ENCODE data around the gene MLLT10.

Gene MLLT10

GRCh38 chr10:21771219-21771618 is 237.2 kb downstream of the MLLT10 start:
- Mint-ChIP-seq H3K27ac (no peak overlapping the region), H3K4me3 (no peak overlapping the region), H3K4me1 (no peaks in the 10 kb centered on the region), H3K9me3 (peaks cover 15% of the 10 kb centered on the region), H3K27me3 (ENCODE audit: low read depth, poor library complexity) (no peaks in the 10 kb centered on the region), H3K36me3 (ENCODE audit: low read depth) (peaks cover 20% of the 10 kb centered on the region)
- DNase-seq: no peak
- TF ChIP-seq CTCF (IDR thresholded peaks at IDR 0.05): no peak

- H3K9me3 Mint-ChIP-seq: peaks cover 44% of the 10 kb centered on the region
- TF ChIP-seq CTCF (IDR thresholded peaks at IDR 0.05): no peak
- H3K27me3 Mint-ChIP-seq (ENCODE audit: low read depth, poor library complexity): no peaks in the 10 kb centered on the region
Observed at GRCh38 chr10:21776883-21777282, 242.9 kb downstream of the MLLT10 start.

DNA sequence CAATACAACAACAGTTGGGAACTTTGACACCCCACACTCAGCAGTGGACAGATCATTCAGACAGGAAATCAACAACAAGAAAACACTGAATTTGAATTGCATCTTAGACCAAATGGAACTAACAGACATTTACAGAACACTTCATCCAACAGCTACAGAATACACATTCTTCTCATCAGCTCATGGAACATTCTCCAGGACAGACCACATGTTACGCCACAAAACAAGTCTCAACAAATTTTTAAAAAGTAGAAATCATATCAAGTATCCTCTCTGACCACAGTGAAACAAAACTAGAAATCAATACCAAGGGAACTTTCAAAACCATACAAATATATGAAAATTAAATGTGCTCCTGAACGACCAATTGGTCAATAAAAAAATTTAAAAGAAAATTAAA is 257.2 kb downstream of the MLLT10 start:
- H3K9me3 Mint-ChIP-seq: peaks cover 23% of the 10 kb centered on the region
- H3K27ac Mint-ChIP-seq: no peak overlapping the region
- peaks cover 32% of the 10 kb centered on the region for H3K36me3 Mint-ChIP-seq (ENCODE audit: low read depth)
- DNase-seq: no peak
- H3K4me3 Mint-ChIP-seq: no peak overlapping the region
- no peaks in the 10 kb centered on the region for H3K4me1 Mint-ChIP-seq
- H3K27me3 Mint-ChIP-seq (ENCODE audit: low read depth, poor library complexity): no peaks in the 10 kb centered on the region
- no peak for TF ChIP-seq CTCF (IDR thresholded peaks at IDR 0.05)

More at GRCh38 chr10:21776883-21777282, 242.9 kb downstream of the MLLT10 start:
- DNase-seq: no peak
- Mint-ChIP-seq H3K4me1 (no peaks in the 10 kb centered on the region), H3K36me3 (ENCODE audit: low read depth) (peaks cover 55% of the 10 kb centered on the region), H3K27ac (no peak overlapping the region), H3K4me3 (no peak overlapping the region)

Data from nephron progenitor cell (in vitro differentiated cells).